HG03378 (cell line): ENCODE measurements around the gene CAMTA1.

Experiments
- ATAC-seq: cut with Tn5 transposase; IDR thresholded peaks from one replicate; pipeline ENCODE4 v1.9.1; 2021; ENCODE audit warnings: mild to moderate bottlenecking, moderate library complexity; ENCODE audit not compliant: unreplicated experiment

Gene CAMTA1

GRCh38 chr1:7566417-7567375 lies 781.4 kb downstream of the CAMTA1 start:
- ATAC-seq, result no peak

- ATAC-seq, result no peak
Observed at GRCh38 chr1:7567376-7567775, 782.1 kb downstream of the CAMTA1 start.

GRCh38 chr1:7568053-7568452 lies 782.8 kb downstream of the CAMTA1 start:
- no peak for ATAC-seq

GRCh38 chr1:7568901-7569524 lies 783.8 kb downstream of the CAMTA1 start:
- no peak for ATAC-seq

GRCh38 chr1:7570311-7570710 lies 785.1 kb downstream of the CAMTA1 start:
- no peak for ATAC-seq

GRCh38 chr1:7572654-7573152 lies 787.4 kb downstream of the CAMTA1 start:
- no peak for ATAC-seq

GRCh38 chr1:7573481-7573880 lies 788.2 kb downstream of the CAMTA1 start:
- ATAC-seq, result no peak

GRCh38 chr1:7574121-7575040 lies 789.1 kb downstream of the CAMTA1 start:
- no peak for ATAC-seq

GRCh38 chr1:7575041-7575400 lies 789.8 kb downstream of the CAMTA1 start:
- ATAC-seq, result no peak

- no peak for ATAC-seq
Observed at GRCh38 chr1:7576946-7577657, 791.8 kb downstream of the CAMTA1 start.

- ATAC-seq, result no peak
Observed at GRCh38 chr1:7578206-7578605, 793.0 kb downstream of the CAMTA1 start.

GRCh38 chr1:7579016-7579415 lies 793.8 kb downstream of the CAMTA1 start:
- no peak for ATAC-seq

GRCh38 chr1:7579831-7580804 lies 794.9 kb downstream of the CAMTA1 start:
- no peak for ATAC-seq

- no peak for ATAC-seq
Observed at GRCh38 chr1:7580923-7581753, 795.9 kb downstream of the CAMTA1 start.

GRCh38 chr1:7581754-7582459 lies 796.7 kb downstream of the CAMTA1 start:
- no peak for ATAC-seq

GRCh38 chr1:7582460-7582972 lies 797.3 kb downstream of the CAMTA1 start:
- ATAC-seq, result no peak

GRCh38 chr1:7583291-7584096 lies 798.2 kb downstream of the CAMTA1 start:
- no peak for ATAC-seq
